Dedifferentiated amniotic fluid mesenchymal stem cell (primary cell): ENCODE data around the gene HAPLN3.

Experiments used
- DNase-seq: peaks from one replicate; pipeline ENCODE4 v3.0.0-alpha.2; 2016; ENCODE audit errors: extremely low spot score

The HAPLN3 gene

GRCh38 chr15:88909956-88910831 is 14.8 kb upstream of the HAPLN3 start:
- DNase-seq = no peak

GRCh38 chr15:88908697-88909621 is 13.6 kb upstream of the HAPLN3 start:
- DNase-seq = no peak

GRCh38 chr15:88908123-88908522 is 12.8 kb upstream of the HAPLN3 start:
- DNase-seq = no peak

GRCh38 chr15:88907111-88907510 is 11.8 kb upstream of the HAPLN3 start:
- DNase-seq = no peak

GRCh38 chr15:88906551-88906950 is 11.2 kb upstream of the HAPLN3 start:
- DNase-seq = no peak

- no peak for DNase-seq
Measured at GRCh38 chr15:88906130-88906529, 10.8 kb upstream of the HAPLN3 start.

- DNase-seq = no peak
Measured at GRCh38 chr15:88905576-88905975, 10.2 kb upstream of the HAPLN3 start.

- DNase-seq = peak; percentile 76
Measured at GRCh38 chr15:88904624-88905327, 9.4 kb upstream of the HAPLN3 start.

GRCh38 chr15:88904257-88904623 is 8.9 kb upstream of the HAPLN3 start:
- no peak for DNase-seq

- DNase-seq = no peak
Measured at GRCh38 chr15:88902846-88903245, 7.5 kb upstream of the HAPLN3 start.

GRCh38 chr15:88902221-88902835 is 7.0 kb upstream of the HAPLN3 start:
- DNase-seq = no peak

GRCh38 chr15:88901508-88902220 is 6.3 kb upstream of the HAPLN3 start:
- DNase-seq = no peak

- DNase-seq = no peak
Measured at GRCh38 chr15:88900982-88901418, 5.7 kb upstream of the HAPLN3 start.

- peak; percentile 43 for DNase-seq
Measured at GRCh38 chr15:88900309-88900981, 5.1 kb upstream of the HAPLN3 start.

GRCh38 chr15:88899251-88899650 is 3.9 kb upstream of the HAPLN3 start:
- DNase-seq = no peak

- no peak for DNase-seq
Measured at GRCh38 chr15:88898736-88899135, 3.4 kb upstream of the HAPLN3 start.

GRCh38 chr15:88897456-88898194 is 2.3 kb upstream of the HAPLN3 start:
- DNase-seq = peak; percentile 79

- DNase-seq = no peak
Measured at GRCh38 chr15:88897142-88897455, 1.8 kb upstream of the HAPLN3 start.

- DNase-seq = no peak
Measured at GRCh38 chr15:88896333-88897033, 1.1 kb upstream of the HAPLN3 start.
